Mononuclear cell (primary cell): ENCODE measurements around the gene MYL2. TPM values are rescaled to one million over a fixed set of nuclear protein-coding genes. Genes with fewer than 3 reads are reported as not detected.

Experiments used
- total RNA-seq: library from RNA; depleted of rRNA; stranded (reverse); fragments of >200 nt; gene quantifications from one replicate; pipeline ENCODE4 v1.2.3, GENCODE V29; 2012

MYL2 gene
- total RNA-seq, 1 donor, result not detected

Other genes starting within 250 kb of the MYL2 start
- gene HVCN1, start 231.5 kb downstream of the MYL2 start, total RNA-seq, result 18.5 TPM
- 158 TPM for gene PPP1CC, start 177.7 kb downstream of the MYL2 start, total RNA-seq
- gene CCDC63, start 73.6 kb downstream of the MYL2 start, total RNA-seq, result not detected
- 0.10 TPM for gene CUX2, start 113.6 kb upstream of the MYL2 start, total RNA-seq